GM19025 (cell line): ENCODE results near the gene MARCO.

Source experiments
- ATAC-seq: cut with Tn5 transposase; IDR thresholded peaks from one replicate; pipeline ENCODE4 v1.9.1; 2021; ENCODE audit warnings: mild to moderate bottlenecking, low read depth, moderate library complexity; ENCODE audit not compliant: unreplicated experiment

The MARCO gene, protein sequence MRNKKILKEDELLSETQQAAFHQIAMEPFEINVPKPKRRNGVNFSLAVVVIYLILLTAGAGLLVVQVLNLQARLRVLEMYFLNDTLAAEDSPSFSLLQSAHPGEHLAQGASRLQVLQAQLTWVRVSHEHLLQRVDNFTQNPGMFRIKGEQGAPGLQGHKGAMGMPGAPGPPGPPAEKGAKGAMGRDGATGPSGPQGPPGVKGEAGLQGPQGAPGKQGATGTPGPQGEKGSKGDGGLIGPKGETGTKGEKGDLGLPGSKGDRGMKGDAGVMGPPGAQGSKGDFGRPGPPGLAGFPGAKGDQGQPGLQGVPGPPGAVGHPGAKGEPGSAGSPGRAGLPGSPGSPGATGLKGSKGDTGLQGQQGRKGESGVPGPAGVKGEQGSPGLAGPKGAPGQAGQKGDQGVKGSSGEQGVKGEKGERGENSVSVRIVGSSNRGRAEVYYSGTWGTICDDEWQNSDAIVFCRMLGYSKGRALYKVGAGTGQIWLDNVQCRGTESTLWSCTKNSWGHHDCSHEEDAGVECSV

DNA sequence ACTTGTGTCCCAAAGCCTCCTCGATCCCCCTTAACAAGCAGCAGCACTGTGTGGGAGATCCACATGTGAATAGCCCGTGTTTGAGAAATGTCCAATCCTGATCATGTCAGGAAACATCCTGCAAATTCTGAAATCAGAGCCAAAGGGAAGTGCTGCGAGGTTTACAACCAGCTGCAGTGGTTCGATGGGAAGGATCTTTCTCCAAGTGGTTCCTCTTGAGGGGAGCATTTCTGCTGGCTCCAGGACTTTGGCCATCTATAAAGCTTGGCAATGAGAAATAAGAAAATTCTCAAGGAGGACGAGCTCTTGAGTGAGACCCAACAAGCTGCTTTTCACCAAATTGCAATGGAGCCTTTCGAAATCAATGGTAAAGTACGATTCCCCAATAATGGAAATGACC is at the start of gene MARCO:
Gene MARCO, plus strand, starts transcription at position 164 of the 400 bp plus-strand sequence. Its CDS starts 107 bp downstream, at position 271.
- no peak for ATAC-seq

DNA sequence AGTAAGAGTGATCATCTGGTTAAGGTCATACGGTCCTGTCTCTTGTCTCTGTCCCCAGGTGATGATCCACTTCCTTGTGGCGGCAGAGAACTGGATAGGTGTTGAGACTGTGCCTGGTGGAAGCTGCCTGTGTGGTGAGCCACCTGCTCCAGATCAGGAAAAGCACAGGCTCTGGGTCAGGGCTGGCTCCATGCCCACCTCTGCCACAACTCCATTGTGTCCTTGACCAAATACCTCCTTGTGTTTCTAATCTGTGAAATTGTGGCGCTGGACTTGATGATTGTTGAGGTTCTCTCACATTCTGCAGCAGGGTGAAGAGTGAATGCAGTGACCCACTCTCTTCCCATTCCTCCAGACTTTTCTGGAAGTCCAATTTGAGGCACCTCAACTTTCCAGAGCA is 48.9 kb upstream of the MARCO start:
- no peak for ATAC-seq

- no peak for ATAC-seq
Measured at GRCh38 chr2:118902266-118903028, 39.5 kb upstream of the MARCO start.

GRCh38 chr2:118903029-118903351 is 39.0 kb upstream of the MARCO start:
- ATAC-seq = no peak

DNA sequence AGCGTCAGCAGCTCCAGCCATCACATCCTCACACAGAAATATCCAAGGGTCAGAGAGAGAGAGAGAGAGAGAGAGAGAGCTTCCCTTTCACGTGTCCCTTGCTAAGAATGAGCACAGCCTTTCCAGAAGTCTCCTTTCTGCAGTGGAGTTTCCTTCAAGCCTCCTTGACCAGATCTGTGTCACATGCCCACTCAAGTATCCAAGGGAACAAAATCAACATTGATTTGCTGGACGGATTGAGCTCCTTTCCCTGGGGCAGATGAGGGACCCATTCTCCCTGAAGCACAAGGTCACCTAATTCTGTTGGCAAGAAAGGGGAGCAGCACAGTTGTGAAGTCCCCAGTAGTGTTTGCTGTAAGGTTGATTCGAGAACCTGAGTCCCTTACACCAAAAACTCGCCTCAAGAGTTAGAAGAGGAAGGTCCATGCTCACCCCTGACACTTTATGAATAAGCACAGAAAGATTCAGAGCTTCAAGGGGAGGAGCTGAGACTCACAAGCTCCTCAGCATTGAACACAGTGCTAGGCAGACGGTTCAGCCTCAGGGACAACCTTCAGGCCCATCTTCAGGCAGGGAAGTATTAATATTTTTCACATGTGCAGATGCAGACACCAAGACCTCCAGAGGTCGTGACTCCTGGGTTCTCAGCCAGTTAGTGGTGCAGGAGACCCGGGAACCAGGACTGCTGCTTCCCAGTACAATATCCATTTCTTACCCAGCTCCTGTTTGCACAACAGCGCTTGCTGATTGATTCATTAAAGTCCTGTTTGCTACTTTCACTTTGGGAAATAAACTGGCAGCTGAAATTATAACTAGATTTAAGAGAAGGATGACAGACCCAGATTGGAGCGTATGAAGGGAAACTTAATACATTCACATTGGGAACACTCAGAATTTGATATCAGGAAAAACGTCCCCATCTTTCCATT is 38.2 kb upstream of the MARCO start:
- ATAC-seq = no peak

DNA sequence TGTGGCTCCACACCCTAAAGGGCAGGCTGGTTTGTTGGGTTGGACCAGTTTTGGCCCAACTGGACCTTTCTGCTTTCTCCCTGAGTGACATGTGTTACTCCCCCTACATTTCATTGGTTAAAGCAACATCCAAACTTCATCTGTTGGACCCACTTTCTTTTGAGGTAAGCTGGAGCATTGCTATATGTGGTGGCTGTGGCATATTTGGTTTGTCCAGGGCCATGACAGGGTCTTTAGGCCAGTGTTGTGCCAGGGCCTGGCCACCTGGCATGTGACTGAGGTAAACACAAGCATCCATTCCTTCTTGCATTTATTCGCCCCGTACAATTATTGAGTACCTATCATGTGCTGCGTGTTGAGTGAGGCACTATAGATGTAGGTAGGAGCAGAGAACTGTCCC is 36.8 kb upstream of the MARCO start:
- no peak for ATAC-seq

DNA sequence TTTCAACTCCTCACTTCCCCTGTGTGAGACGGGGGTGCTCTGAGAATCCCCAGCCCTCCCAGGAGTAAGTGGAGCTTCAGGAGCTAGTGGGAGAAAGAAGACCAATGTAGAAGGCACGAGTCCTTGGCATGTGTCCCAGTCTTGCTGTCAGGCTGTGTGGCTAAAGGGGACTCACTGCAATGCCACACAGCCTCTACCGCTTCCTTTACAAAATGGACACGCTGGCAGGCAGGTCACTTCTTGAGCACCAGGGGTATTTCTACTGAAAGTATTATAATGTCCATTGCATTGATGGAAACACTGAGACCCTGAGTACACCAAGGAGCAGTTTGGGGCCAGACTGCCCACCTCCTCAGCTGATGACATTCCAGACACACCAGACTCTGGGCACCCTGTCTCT is 35.8 kb upstream of the MARCO start:
- ATAC-seq = no peak

- no peak for ATAC-seq
Measured at GRCh38 chr2:118907759-118908158, 34.2 kb upstream of the MARCO start.

DNA sequence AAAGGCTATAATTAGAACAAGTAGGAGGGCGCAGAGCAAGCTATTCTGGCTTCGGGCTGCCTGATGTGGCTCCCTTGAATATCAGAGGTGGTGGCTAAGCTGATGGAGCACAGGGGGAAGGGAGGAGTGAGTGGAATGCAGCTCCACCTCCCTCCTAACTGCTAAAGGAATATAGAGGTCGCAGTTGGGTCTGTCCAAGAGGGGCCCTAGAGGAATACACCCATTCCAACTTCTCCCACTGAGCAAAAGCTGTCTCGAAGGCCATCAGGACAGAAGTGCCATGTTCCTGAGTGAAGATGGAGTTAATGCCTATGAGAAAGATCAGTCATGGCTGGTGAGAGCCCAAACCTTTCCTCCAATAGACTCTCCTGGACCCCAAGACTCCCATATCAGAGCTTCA is 32.8 kb upstream of the MARCO start:
- ATAC-seq = no peak

DNA sequence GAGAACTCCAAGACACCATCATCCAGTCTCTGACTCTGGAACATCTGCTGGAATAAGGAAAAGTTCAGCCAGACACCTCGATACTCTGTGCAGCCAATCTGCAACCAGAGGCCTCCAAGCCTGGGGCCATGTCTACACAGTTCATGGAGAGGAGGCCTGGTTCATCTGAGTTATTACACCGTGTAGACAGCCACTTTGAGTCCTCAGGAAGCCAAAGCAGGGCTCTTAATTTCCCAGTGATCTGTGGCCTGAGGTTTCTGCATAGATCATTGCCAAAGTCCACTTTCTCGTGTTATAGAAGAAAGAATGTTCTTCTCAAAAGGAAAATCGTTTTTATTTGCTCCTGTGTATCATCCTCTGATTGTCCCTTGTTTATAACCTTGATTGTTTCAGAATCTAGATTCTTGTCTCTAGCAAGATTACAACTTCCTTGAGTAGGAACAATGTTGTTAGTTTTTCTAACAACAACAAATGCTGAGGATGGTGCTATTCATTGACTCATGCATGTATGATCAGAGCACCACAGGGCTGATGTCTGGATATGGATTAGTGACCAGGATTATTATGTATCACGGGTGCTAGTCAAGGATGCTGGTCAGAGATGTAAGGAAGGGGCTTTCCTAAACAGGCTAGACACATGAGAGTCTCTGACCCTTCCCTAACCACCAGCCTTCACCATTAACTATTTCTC is 30.7 kb upstream of the MARCO start:
- ATAC-seq = no peak

- ATAC-seq = no peak
Measured at GRCh38 chr2:118911936-118912335, 30.1 kb upstream of the MARCO start.

GRCh38 chr2:118913131-118913802 is 28.7 kb upstream of the MARCO start:
- ATAC-seq = no peak

DNA sequence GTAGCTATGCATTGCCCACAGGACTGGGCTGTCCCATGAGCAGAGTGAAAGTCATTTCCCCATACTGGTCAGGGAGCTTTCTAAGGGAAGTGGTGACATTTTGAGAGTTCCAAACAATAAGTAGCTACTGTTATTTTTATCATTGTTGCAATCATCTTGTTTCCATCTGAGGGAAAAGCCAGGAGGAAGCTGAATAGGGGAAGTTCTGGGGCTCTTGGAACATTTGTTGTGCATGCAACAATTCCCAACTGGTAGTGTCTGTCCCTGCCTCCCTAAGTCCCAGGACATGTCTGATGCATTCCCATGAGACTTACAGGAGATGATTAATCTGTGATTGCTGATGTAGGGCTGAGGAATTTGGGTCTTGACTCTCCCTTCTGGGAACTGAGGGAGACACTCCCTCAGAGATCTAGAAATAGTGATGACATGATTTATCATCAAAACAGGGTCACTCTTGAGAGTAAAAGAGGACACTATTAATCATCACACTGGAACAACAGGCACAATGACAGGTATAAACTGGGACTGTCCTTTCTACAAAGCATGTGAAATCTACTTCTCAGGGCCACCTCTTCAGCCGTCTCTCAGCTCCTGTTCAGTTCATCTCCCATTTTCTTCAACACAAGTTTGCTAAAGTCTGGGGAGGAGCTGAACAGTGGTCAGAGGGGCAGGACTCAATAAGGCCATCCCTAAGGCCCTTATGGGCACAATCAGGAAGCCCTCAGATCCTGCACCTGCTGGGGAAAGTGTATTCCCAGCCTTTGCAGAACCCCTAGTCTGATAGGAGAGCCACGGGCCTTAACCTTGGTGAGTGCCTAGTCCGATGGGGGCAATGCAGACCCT is 28.0 kb upstream of the MARCO start:
- no peak for ATAC-seq

GRCh38 chr2:118914721-118915453 is 27.1 kb upstream of the MARCO start:
- ATAC-seq = no peak

DNA sequence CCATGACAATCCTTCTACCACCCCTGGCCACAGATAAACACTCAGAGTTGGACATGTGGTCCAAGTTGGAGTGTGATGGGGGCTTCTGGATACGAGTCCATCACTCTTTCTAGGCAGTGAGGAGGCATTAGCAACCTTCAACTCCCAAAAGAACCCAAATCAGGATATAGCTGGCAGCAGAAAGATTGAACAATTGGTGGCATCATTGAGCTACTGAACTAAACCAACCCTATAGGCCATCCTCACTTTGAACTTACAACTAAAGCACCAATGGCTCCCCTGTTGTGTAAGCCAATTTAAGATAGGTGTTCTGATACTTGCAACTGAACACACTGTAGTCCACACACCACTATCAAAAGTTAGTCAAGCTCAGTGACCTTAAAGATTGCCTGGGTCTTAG is 24.0 kb upstream of the MARCO start:
- ATAC-seq = no peak

GRCh38 chr2:118921646-118922045 is 20.3 kb upstream of the MARCO start:
- no peak for ATAC-seq

DNA sequence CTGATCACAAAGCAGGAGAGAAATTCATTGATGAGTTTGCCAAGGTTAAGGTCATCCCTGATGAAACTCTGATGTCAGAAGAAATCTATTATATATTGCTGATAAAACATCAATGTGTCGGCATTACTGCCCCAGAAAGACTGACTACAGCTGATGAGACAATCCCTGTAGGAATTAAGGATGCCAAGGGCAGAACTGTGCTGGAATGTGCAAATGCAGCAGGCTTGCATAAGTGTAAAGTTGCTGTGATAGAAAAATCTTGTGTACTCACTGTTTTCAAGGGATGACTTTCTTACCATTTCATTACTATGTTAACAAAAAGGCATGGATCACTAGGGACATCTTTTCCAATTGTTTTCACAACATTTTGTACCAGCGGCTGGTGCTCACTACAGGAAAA is 19.7 kb upstream of the MARCO start:
- no peak for ATAC-seq

DNA sequence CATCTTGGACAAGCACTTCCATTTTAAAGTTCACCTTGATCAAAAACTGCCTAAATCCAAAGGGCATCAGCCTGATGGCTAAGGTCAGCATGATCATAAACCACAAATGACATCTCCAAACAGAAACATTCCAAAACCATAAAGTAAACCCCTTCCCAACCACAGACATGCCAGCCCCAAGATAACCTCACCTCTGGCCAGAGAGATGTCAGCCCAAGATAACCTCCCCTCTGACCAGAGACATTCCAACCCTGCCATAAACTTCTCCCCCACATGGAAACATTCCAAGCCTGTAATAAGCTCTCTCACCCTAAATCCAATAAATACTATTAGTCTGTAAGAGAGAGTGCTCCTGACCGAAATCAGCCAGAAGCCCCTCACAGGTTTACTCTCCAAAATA is 18.6 kb upstream of the MARCO start:
- no peak for ATAC-seq
